Limb (tissue), 2 donors: ENCODE data around the gene RAB6B.

ENCODE experiments used
- DNase-seq, 2 donors: peaks; one replicate each; pipeline ENCODE4 v3.0.0-alpha.2; 2016; ENCODE audit errors: extremely low spot score in 2 of 2

Gene RAB6B

DNA sequence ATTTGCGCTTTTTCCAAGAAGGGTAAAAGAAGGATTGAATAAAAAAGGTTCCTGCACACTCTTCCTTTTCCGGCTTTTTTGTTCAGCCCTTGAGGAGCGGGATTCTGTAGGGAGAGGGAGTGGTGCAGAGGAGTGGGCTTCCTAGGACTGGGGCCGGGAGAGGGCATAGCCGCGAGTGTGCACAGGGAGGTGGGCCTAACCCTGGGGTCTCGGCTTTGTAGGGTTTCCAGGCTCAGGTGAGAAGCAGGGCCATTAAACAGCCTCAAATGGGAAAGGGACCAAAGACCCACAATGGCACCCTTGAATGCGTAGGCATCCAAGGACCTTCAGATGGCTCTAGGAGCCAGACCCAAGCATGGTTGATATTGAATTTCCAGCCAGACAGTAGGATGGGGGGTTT, 35.4 kb upstream of the RAB6B start:
- no peak for DNase-seq

DNA sequence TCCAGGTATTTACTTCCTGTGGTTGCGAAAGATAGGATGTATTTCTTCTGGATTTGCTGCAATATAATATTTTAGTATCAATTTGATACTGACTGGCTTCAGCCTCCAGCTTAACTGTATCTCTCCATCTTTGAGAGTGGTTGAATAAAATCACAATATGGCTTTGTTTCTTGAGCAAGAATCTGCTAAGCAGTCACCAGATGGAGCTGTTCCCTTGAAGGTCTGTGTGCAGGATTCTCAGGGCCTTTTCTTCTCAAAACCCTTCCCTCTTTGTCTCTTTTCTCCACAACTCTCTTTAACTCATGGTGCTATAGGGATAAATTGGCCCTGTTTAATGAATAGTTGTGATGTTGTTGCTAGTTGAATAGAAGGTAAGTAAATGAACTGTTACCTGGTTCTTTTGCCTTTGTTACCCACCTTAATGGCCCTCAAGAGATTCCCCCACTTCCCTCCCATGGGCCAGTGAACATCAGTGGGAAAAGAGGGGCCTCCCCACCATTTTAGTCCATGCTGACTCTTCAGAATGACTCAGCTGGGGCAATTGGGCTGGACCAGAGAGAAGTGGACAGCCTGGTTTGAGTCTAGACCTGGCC, 34.8 kb upstream of the RAB6B start:
- DNase-seq, result peak in 1 of 2 donors; percentile 79

DNA sequence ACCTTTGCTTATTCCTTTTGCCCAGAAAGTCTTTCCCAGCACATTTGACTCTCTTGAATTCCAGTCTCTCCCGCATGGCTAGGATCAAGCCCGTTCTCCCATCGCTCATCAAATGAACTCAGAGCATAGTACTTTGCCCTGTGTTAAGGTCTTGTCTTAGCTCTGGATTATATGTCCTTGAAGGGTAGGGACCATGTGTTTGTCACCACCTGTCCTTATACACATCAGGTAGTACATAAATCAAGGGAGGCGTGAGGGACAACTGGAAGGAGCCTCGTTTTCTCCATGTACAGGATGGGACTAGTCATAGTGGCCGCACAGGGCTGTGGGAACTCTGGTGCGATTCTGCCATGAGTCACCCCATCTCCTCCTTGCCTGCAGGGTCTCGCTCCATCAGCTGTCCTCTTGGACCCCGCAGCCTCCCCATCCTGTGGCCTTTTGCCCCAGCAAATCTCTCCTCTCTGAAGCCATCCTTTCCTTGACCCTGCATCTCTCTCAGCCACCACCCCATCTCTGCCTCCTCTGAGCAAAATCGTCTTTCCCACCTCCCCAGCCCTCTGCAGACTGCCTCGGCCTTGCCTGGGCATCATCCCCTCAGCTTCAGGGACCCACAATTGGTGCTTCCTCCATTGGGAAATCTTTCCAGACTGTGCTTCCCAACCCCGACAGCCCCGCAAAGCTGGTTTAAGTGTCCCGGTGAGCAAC, 33.4 kb upstream of the RAB6B start:
- DNase-seq, result no peak

DNA sequence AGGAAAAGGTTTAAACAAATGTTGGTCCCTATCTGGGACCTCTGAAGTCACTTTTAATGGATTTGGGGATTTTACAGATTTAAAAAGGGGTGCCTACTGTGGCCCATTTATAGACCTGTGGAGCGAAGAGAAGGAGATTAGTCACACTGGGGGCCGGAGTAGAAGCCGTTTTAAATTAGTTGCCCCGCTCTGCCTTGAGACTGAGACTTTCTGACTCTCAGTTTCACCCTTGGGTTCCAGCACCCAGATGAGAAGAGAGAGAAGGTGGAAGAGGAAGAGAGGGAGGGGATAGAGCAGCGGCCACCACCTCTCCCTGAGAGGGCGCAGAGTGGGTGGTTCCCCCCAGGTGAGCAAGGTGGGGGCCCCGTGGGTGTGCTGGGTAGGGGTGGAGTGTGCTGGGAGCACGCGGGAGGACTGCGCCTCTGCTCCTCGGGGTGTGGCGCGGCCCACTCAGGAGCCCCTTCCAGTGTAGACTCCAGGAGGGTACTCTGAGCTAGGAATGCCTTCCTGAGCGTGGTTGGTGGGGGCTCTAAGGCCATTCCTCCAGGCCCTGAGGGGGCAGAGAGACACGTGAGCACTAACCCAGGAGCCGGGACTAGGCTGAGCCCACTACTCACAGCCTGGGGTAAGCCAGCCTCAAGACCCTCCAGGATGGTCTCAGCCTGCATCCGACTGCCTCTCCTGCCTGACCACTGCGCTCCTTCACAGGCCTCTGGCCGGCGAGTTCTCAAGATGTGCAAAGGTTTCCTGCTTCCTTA, 32.6 kb upstream of the RAB6B start:
- DNase-seq, result no peak

DNA sequence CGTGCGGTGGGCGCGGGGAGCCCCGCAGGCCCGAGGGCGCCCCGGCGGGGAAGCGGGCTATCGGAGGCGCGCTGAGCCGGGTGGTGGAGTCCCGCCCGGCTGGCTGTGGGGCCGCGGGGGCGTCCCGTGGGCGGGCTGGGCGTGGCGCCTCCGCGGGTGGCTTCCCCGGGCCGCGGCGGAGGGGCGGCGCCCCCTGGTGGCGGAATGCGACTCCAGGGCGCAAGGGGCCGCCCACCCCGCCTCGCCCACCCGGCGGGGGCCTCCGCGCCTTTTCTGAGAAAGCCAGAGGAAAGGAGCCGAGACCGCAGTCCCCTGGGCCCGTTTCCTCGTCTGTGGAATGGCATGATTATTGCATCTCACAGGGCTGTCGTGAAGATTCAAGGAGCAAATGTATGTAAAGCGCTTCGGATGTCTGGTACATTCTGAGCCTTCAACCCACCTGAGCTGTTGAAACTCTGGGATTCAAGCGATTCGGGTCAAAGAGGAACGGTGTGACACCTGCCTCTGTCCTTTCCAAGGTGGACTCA, 31.9 kb upstream of the RAB6B start:
- DNase-seq, result peak; percentile 50 to 87

DNA sequence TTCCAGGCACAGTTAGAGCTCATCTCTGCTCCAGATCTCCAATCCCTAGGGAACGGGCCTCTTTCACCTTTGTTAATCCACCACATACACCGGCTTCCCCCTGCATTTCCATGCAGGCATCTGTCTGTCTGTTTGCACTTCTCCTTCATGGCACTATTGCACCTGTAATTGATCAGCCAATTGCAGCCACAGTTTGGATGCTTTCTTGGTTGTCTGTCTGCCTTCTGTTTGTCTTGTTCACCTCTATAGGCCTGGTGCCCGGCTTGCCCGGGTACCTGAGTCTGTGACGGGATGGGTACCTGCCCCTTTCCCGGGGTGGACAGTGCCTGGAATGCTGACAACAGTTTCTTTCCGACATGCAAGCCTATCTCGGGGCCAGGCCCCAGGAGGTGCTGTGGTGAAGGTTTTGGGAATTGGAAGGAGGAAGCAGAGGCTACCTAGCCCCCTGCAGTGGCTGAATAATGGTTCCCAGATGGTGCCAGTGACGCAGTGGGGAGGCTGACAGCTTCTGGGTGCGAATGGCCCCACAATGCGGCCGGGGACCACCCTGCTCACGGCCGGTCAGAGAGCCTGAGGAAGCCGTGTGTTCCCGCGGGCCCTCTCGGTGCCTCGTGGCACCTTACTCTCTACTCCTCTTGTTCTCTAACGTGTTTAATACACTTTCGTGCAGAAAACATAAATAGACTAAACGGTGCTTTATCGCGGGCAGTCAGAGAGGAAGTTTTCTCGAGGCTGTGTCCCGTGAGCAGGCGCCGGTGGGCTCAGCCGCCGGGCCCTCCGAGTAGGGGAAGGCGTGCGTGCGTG, 31.3 kb upstream of the RAB6B start:
- no peak for DNase-seq

DNA sequence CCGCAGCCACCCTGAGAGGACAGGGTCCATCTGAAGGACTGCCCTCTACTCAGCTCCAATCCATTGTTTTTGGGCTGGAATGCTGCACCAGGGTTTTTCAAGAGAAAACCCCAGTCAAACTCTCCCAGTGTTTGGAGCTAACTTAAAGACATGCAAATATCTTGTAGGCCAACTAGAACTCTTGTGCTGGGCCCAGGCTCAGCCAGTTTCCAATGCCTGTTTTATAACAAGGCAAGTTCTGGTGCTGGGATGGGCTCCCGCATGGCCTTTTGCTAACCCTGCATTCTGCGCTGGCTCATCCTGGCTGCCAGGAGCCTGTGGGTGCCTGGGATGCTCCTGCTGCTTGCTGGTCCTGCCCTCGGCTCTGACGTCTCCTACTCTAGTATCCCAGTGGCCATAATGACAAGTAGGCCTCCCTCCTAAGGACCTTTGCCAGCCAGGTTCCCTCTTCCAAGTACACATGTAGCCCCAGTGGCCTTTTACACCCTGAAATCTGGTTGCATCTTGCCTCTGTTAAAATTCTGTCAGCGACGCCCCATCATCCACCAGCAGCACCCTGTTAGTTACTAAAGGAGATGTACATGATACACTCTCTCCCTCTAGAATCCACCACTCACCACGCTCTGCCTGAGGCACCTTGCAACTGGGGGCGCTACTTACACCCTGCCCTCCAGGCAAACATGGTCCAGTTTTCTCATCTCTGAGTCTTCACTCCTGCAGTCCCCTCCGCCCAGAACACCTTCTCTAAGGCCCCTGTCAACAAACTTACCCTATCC, 30.5 kb upstream of the RAB6B start:
- no peak for DNase-seq

DNA sequence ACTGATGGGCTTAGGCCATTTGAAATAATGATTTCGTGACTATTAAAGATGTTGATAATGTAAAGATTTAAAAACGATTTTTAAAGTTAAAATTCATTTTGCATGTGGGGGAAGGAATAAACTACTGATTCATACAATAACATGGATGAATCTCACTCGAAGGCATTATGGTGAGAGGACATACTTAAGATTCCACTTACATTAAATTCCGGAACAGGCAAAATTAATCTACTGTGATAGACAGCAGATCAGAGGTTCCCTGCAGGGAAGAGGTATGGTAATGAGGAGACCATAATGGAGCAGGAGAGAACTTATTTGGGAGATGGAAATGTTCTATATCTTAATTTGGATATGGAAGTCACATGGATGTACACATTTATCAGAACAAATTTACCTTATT, 28.4 kb upstream of the RAB6B start:
- DNase-seq, result no peak

DNA sequence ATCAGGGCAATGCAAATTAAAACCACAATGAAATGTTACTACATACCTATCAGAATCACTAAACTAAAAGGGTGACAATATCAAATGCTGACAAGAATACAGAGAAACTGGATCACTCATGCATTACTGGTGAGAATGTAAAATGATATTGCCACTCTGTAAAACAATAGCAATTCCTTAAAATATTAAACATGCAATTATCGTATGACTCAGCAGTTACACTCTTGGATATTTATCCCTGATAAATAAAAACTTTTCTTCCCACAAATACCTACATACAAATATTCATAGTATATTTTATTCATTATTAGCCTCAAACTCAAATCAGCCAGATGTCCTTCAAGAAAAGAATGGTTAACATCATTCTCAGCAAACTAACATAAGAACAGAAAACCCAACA, 25.9 kb upstream of the RAB6B start:
- DNase-seq, result no peak

DNA sequence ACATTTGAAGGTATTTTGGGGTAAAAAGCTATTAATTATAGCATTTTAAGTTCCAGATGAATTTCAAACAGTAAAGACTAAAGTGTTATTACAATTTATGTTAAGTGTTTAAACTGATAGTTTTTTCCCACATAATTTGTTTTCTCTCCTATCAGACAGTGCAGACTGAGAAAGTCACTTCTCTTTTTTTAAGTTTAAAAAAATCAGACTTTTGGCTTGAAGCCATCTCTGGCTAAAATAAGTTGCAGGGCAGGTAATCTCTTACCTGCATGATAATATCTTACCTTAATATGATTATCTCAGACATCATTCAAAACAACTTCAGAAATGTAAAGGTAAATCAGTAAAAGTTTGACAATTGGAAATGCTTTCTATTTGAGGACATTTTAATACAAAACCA, 21.5 kb upstream of the RAB6B start:
- no peak for DNase-seq

DNA sequence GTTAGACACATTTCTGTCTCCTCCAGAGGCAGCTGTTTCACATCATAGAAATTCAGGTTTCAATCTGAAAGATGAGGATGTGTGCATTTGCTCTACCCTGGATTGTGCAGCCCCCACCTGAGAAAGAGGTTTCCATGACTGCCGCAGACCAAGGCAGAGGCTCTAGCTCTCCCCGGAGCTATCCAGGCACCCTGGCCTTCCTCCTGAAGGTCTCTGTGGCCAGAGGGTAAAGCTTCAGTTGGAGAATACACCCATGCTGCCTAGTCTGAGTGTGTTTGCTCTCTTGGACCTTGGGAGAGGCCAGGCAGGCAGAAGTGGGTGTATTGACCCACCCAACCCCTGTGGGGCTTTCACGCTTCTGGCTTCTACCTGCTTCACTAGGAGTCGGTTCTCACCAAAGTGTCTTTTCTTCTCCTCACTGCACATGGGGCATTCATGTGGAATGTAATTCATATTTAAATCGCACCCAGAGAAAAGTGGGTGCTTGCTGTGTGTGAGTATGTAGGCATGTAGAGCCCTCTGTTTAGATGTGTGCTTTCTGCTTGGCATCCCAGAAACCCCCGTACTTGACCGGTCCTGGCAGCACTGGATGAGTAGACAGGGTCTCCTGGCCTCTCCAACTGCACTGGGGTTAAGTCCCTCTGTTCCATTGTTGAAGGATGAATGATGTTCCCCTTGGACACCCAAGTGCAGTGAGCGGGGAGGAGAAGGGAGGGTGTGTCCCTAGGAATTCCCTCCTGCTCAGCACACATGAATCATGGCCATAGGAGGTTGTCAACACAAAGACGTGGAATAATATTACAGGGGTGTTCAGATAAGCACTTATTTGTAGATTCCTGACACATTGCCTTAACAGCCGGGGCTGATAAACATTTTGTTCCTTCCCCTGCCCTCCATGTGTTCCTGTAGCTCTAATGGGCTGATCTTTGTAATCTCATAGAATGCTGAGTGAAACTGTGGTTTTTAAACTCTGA, 20.3 kb upstream of the RAB6B start:
- no peak for DNase-seq

DNA sequence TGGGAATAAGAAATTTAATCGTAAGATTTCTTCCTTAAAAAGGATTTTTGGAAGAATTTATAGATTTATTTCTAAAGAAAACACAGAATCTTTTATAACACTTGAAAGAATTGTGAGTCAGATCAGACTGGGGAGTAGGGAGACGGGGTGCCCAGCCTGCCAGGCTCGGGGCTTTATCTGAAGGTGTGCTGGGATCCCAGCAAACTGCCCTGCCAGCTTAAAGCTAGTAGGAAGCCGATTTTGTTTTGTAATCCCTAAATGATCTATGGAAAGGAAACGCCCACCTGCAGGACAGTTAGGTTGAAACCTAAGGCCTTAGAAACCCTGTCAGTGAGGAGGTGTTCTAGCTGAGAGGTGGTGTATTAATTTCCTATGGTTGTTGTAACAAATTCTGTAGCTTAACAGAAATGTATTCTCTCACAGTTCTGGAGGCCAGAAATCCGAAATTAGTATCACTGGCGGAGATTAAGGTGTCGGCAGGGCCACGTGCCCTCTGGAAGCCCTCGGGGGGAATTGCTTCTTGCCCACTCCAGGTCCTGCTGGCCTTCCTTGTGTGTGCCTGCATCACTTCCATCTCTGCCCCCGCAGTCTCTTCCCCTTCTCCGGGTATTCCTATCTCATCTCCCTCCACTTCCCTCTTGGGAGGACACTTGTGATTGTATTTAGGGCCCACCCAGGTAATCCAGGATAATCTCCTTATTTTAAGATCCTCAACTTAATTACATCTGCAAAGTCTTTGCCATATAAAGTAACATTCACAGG, 19.3 kb upstream of the RAB6B start:
- DNase-seq, result no peak

DNA sequence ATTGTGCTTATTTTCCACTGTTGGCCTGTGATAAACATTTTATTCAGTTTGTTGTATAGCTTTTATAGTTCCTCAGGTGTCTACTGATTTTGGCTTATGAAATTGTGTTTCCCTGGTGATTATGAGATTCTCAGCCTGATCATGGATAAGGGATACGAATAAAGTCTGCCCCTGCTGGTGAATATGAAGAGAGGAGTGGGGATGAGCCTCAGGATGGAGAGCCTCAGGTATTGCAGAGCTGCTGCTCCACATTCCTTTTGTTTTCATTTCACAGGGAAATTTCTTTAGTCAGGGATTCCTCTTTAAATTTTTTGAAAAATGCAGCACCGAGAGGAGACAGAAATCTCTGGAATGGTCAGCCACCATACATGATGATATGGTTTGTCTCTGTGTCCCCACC, 14.7 kb upstream of the RAB6B start:
- DNase-seq, result no peak

DNA sequence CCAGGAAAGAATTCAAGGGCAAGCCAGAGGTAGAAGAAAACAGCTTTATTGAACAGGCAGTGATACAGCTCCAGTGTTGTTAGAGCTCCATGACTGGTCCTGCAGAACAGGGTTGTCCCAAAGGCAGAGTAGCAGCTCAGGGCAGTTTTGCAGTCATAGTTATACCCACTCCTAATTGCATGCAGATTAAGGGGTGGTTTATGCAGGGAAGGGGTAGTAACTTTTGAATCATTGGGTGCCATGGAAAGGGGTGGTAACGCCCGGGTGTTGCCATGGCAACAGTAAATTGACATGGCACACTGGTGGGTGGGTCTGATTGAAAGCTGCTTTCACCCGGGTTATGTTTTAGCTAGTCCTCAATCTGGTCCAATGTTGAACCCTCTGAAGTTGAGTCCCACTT, 9.7 kb upstream of the RAB6B start:
- DNase-seq, result no peak

DNA sequence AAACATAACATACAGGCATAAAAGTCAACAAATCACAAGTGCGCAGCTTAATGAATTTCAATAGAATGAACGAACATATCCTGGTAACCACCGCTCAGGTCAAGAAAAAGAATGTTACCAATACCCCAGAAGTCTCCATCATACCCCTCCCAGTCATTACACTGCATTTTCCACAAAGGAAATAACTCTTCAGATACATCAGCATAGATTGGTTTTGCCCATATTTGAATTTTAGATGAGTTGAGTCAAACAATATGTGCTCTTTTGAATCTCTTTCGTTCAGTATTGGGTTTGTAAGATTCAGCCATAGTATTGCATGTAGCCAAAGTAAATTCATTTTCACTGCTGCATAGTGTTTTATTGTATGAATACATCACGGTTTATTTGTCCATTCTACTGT, 6.2 kb upstream of the RAB6B start:
- no peak for DNase-seq

DNA sequence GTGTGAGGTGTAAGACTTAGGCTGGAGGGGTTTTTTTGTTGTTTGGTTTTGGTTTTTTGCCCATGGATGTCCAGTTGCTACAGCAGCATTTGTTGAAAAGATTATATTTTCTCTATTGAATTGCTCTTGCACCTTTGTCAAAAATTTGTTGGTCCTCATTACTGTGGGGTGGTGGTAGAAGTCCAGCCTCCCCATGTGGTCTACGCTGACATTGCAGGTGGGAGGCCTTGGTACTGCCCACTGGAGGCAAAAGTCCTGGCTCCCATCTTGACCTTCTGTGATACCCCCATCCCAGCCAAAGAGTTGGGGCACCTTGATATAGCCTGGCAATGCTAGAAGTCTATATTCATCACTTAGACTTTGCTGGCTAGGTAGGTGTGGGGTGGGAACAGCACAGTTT, 5.4 kb upstream of the RAB6B start:
- no peak for DNase-seq

DNA sequence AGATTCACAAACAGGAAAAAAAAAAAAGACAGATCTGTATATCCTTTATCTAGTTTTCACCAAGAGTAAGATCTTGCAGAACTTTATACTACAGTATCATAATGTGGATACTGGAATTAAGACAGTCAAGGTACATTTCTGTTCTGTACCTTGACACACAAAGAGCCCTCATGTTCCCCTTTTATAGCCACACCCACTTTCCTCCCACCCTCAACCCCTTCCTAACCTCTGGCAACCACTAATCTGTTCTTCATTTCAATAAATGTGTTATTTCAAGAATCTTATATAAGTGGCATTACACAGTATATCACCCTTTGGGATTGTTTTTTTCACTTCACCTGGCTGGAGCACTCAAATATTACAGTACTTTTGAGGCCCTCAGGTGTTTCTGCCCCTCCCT, 3.6 kb upstream of the RAB6B start:
- no peak for DNase-seq

DNA sequence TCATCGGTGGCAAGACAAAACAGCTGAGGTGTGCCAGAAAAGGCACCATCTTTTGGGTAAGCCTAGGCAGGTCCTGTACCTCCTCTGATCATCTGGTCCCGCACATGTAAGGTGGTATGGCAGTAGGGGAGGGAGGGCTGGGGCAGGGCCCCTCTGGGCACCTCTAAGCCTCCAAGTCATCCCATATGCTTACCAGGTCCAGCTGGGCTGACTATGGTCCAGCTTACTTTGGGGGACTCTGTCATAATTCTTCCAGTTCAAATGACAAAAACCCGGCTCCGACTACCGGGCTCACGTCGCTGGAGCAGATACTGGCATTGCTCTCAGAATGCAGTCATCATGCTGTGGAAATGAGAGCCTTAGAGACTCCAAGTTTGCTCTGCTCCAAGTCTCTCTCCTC, 1.9 kb upstream of the RAB6B start:
- no peak for DNase-seq
